Body of pancreas (tissue), 4 donors: ENCODE data around the gene THOP1.

Experiments
- POLR2A ChIP-seq, 3 donors: fragments of 450-650 bp; IDR thresholded peaks; one replicate each; pipeline ENCODE4 v1.6.1; 2016; ENCODE audit warnings: antibody characterized with exemption in 3 of 3, mild to moderate bottlenecking in 2 of 3
- TF ChIP-seq, protein P1 (sequence below), 7 experiments: fragments of 450-650 bp in 4 of 7; fragments of 200-600 bp in 3 of 7; sonication (generic) in 3 of 7; IDR thresholded peaks; one replicate each; pipeline ENCODE4 v1.5.1; 2016 to 2019; ENCODE audit warnings: antibody characterized with exemption in 7 of 7

DNA sequence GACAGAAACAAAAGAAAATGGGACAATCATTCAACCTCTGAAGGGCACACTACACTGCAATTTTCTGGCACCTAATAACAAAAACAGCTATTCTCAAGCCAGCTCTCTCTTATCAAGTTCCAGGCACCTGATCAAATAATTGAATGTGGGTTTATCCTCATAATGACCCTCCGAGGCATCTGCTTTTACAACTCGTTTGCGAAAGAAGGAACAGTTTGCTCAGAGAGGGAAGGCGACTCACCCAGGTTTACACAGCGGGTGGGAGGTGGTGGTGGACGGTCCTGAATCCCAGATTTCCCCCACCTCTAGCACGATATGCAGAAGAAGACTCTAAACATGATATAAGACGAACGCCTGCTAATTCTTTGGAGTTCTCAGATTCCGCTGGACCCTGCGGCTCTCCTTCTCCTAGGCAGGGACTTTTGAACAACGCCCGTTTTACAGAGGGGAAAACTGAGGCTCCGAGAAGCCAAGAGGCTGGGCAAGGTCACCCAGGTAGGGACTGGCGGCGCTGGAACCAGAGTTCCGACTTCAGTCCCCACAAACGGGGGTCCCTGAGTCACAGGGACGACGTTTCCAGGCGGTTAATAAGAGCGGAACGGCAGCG is 2.9 kb upstream of the THOP1 start:
- TF ChIP-seq, protein P1, sequence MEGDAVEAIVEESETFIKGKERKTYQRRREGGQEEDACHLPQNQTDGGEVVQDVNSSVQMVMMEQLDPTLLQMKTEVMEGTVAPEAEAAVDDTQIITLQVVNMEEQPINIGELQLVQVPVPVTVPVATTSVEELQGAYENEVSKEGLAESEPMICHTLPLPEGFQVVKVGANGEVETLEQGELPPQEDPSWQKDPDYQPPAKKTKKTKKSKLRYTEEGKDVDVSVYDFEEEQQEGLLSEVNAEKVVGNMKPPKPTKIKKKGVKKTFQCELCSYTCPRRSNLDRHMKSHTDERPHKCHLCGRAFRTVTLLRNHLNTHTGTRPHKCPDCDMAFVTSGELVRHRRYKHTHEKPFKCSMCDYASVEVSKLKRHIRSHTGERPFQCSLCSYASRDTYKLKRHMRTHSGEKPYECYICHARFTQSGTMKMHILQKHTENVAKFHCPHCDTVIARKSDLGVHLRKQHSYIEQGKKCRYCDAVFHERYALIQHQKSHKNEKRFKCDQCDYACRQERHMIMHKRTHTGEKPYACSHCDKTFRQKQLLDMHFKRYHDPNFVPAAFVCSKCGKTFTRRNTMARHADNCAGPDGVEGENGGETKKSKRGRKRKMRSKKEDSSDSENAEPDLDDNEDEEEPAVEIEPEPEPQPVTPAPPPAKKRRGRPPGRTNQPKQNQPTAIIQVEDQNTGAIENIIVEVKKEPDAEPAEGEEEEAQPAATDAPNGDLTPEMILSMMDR (IDR thresholded peaks at IDR 0.05), result no peak
- no peak for TF ChIP-seq POLR2A (IDR thresholded peaks at IDR 0.05)
